A172 (cell line): ENCODE data around the gene SGF29. TPM values are rescaled to one million over a fixed set of nuclear protein-coding genes. Genes with fewer than 3 reads are reported as not detected.
"Not testable (repeated sequence)": the region's sequence is repeated elsewhere in the genome, so short reads cannot be mapped to it uniquely, and the experiment has no call there.

Source experiments
- DNase-seq: peaks from one replicate; pipeline ENCODE4 v3.0.0-alpha.2; 2015; ENCODE audit warnings: low spot score
- total RNA-seq: library from RNA; depleted of rRNA; stranded (reverse); fragments of >200 nt; shearing (Covaris generic); gene quantifications from 2 replicates; pipeline ENCODE4 v1.2.3, GENCODE V29; 2014; rRNA removed

SGF29 gene
- 24.3 and 26.7 TPM in 2 replicates for total RNA-seq

DNA sequence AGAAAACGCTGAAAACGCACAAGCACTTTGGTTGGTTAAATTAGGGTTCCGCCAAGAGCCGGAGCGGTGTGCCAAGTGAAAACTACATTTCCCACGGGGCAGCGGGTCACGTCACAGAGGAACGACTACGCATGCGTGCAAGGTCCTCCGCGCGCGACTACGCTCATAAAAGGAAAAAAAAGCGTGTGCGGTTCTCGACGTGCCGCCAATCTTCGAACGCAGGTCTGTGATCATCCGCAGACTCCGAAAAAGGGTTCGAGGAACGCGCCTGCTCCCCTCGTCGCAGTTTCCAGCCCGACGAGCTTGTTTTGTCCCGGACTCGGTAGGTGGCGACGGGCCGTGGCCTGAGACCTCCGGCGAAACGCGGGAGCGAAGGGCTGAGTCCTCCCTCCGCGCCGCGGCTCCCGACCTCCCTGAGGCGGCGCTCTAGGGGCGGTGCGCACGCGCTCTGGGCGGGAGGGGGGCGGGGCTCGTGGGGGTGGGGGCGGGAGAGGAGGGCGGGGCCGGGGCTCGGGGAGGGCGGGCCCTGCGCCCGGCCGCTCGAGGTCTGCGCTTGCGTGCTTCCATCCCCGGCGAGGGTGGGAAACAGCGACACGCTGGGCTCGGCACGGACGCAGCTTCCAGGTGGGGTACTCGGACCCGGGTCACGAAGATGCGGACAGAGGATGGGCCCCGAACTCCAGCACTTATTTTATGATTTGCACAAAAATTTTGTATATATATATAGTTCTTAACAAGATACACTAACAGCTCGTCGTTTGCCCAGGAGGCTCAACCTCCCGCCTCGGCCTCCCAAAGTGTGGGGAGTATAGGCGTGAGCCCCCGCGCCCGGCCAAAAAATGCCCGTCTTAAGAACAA, at the start of gene SGF29:
TSS of gene SGF29 (plus strand) at position 145 of the 858 bp plus-strand sequence. CDS start 27,150 bp downstream, outside the sequence.
- peak; percentile 87 for DNase-seq

DNA sequence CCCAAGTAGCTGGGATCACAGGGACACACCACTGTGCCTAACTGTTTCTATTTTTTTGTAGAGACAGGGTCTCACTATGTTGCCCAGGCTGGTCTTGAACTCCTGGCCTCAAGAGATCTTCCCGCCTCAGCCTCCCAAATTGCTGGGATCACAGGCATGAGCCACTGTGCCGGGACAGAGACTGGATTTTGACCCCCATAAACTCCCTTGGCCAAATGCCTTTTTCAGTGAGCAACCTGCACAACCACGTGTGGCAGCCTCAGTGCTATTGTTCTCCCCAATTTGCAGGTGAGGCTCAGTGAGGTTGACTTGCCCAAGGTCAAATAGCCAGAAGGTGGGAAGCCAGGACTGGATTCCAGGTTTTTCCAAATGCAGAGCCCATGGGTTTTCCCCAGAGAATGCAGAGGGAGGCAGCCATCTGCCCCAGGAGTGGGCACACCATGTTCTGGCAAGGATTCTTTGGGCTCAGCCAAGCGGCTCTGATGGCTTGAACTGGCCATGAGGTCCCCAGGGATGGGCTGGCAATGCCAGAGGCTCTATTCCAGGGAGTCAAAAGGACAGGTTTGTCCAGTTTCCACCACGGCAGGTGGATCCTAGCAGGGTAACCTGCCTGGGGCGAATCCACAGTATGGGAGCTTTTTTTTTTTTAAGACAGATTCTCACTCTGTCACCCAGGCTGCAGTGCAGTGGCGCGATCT, 48.9 kb upstream of the SGF29 start:
- DNase-seq, result no peak

DNA sequence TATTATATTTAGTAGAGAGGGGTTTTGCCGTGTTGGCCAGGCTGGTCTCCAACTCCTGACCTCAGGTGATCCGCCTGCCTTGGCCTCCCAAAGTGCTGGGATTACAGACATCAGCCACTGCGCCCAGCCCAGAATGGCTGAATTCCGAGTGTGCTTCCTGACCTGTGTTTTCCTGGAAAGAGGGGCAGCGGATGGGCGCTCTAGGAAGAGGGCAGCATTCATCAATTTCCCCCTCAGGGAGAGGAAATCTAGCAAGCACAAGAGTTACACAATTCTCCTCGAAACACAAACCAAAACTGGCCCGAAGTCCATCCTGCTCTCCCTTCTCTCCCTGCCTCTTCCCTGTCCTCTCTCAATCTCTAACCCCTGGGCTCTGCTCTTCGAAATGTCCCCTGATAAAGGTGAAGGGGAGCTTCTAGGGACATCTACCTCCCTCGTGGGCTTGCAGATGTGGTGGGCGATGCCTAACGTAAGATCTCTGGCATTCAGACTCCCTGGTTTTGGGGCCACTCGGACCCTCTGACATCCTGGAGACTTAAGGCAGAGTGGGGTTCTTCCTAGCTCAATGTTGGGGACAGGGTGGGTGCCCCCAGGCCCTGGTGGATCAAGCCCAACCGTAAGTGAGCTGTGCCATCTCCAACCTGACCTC, 48.1 kb upstream of the SGF29 start:
- DNase-seq, result no peak

DNA sequence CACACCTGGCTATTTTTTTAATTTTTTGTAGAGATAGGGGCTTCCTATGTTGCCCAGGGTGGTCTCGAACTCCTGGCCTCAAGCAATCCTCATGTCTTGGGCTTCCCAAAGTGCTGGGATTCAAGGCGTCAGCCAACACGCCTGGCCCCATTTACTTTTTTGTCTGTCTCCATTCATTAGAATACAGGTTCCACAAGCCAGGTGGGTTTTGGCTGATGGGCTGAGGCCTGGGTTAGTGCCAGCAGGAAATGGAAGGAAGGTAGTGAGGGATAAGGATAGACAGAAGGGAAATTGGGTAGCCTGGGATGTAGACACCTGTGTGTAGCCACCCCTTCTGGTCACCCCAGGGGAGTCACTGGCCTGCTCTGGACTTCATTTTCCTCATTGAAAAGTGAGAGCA, 42.7 kb upstream of the SGF29 start:
- DNase-seq, result no peak

DNA sequence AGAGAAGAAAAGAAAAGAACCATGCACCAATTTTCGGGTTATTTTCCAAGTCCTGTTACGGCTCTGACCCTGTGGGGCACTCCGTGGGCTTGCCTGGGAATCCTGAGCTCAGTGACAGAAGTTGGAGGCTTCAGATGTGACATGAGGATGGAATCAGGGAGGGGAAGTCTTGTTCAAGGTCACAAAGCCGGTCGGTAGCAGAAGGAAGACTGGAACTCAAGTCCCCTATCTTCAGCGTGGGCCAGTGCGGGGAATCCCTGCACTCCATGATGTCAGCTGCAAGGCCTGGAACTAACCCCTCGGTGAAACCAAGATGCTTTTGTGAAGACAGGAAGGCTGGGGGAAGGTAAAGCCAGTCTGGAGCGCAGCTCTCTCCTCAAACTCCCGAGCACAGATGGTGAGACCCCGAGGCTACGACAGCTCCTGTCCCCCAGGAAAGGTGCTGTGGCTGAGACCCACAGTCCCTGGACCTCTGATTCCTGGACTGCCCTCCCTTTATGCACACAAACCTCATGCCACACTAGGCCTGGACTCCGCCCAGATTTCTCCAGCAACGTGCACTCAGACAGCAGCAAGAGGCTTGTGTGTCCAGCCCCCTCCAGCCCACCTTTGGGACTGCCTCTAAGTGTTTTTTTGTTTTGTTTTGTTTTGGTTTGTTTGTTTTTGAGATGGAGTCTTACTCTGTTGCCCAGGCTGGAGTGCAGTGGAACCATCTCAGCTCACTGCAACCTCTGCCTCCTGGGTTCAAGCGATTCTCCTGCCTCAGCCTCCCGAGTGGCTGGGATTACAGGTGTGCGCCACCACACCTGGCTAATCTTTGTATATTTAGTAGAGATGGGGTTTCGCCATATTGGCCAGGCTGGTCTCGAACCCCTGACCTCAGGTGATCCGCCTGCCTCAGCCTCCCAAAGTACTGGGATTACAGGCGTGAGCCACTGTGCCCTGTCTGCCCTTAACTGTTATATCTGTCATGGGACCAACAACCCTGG, 41.6 kb upstream of the SGF29 start:
- no peak for DNase-seq

DNA sequence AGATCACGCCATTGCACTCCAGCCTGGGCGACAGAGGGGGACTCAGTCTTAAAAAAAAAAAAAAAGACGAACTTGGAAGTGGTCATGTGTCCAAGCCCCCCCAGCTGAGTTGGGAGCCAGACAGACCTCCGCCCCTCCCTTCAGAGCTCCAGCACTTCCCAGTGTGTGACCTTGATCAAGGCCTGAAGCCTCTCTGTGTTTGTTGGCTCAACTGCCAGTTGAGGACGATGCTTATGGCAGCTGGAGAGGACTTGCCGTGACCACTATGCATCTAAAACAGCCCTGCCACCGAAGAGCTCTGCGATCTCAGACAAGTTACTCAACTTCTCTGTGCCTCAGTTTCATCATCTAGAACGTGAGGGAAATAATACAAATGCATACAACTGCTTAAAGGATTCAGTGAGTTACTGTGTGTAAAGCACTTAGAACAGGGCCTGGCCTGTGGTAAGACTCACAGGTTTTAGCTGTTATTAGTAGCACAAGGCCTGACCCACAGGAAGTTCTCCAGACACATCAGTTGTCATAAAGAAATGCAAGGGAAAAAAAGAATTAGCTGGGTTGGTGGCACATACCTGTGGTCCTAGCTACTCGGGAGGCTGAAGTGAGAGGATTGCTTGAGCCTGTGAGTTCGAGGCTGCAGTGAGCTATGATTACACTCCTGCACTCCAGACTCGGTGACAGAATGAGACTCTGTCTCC, 40.1 kb upstream of the SGF29 start:
- peak; percentile 55 for DNase-seq

DNA sequence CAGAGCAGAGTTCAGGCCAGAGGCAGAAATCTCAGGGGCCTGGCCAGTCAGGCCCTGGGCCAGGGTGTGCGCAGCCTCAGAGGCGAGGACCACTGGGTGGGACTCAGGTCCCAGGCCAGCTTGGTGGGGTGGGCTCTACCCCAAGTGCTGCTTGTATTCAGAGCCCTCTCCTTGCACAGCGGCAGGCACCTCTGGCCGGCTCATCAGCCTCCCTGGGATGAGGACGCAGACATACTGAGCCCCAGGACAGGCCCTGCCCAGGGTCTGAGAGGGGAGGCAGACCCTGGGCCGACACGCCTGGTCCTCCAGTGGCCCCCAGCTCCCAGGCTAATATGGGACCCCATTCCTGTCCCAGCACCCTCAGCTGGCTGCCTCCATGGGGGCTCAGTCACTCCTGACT, 39.5 kb upstream of the SGF29 start:
- DNase-seq, result no peak

DNA sequence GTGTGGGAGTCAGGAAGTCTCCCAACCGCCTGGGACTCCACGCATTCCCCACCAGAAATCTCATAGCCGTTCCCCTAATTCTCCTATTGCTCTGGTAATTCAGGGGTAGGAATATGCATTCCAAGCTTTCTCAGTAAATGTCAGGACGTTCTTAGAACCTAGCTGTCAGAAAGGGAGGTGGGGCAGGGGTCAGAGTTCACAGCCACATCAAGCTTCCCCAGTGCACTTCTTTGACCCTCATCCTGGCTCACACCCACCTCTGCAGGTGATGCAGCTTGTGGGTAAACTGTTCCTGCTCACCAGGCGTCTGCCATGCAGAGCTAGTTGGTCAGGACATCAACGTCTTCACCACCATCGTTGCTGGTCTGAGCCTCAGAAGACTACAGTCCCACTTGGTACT, 33.0 kb upstream of the SGF29 start:
- no peak for DNase-seq

DNA sequence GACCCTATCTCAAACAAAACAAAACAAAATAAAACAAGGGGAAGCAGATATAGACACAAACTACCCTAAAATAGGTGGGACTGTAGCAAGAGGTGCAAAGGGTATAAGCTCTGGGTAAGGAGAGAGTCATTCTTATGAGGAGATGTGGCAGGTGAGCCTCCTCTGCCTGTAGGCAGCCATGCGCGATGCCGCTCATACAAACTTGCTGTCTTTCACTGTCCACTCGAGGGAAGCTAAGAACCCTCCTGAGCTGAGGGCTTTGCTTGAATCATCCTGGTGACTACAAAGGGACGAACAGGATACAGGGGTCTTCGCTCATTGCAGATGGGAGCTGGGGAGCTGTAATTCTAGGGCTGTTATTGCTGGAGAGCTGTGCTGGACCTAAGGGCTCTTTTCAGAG, 32.3 kb upstream of the SGF29 start:
- DNase-seq, result no peak

DNA sequence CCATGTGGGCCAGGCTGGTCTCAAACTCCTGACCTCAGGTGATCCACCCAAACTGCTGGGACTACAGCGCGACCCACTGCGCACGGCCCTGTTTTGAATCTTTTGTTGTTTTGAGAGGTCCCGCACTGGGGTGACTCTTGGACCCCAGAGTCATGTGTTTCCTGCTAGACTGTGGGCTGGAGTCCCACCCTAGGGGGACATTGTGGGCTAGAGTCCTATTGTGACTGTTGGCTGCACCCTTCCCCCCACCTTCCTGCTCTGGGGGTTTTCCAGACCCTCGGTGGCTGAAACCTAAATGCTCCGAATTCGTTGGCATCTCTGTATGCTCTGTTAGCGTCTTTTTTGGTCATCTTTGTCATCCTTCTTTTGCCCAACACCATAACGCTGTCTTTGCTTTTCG, 30.9 kb upstream of the SGF29 start:
- no peak for DNase-seq

DNA sequence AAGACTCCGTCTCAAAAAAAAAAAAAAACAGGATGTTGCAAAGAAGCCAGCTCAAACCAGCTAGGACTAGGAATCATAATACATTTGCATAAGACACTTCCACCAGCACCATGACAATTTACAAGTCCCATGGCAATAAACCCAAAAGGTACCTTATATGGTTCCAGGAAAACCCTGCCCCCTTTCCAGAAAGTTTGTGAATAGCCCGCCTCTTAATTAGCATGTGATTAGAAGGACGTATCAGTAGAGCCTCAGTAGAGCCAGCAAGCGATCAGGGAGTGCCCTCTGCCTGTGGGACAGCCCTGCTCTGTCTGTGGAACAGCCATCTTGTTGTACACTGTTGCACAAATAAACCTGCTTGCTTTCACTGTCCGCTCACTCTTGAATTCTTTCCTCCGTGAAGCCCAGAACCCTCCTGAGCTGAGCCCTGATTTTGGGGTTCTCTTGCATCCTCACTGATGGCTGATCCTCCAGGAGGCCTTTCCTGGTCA, 29.0 kb upstream of the SGF29 start:
- DNase-seq, result no peak

DNA sequence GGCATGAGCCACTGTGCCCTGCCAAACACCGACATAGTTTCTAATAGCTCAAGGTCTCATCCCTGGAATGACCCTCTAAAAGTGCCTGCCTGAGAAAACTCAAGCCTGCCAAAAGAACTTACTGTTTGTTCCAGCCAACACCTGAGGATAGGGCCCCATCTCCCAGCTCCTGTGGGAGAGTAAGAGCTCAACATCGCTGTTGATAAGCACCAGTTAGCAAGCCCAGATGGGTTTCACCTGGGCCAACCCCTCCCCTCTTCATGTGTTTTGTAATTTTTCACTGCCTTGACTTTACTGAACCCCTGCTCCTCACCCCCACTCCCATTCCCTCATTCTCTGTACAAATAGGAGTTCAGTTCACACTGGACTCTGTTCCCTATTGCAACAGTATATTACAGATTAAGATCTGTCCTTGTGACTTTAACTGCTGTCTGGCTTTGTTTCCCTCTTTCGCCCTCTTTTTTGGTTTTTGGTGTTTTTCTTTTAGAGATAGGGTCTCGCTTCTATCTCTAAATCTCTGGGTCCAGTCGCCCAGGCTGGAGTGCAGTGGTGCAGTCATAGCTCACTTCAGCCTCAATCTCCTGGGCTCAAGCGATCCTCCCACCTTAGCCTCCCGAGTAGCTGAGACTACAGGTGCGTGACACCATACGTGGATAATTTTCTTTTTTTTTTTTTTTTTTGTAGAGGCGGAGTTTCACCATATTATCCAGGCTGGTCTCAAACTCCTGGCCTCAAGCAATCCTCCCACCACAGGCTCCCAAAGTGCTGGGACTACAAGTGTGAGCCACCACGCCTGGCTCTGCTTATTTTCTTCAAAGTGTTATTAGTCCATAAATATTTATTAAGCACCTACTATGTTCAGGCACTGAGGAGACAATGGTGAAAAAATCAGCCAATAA, 27.3 kb upstream of the SGF29 start:
- DNase-seq, result no peak

DNA sequence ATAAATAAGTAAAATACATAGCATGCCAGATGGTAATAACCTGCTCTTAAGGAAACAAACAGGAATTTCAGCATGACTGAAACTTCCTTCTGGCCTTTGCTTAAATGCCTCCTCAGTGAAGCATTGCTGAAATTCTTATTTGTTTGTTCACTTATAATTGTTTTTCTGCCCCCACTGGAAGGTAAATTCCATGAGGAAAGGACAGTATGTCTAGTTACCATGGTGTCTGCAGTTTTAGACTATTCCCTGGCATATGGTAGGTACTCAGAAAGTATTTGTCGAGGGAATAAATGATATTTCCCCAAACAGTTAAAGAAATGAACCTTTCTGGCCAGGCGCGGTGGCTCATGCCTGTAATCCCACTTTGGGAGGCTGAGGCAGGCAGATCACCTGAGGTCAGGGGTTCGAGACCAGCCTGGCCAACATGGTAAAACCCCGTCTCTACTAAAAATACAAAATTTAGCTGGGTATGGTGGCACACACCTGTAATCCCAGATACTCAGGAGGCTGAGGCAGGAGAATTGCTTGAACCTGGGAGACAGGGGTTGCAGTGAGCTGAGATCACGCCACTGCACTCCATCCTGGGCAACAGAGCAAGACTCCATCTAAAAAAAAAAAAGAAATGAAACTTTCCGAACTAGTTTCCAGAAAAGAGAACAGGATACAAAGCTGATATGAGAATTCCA, 26.5 kb upstream of the SGF29 start:
- DNase-seq, result not testable (repeated sequence)

DNA sequence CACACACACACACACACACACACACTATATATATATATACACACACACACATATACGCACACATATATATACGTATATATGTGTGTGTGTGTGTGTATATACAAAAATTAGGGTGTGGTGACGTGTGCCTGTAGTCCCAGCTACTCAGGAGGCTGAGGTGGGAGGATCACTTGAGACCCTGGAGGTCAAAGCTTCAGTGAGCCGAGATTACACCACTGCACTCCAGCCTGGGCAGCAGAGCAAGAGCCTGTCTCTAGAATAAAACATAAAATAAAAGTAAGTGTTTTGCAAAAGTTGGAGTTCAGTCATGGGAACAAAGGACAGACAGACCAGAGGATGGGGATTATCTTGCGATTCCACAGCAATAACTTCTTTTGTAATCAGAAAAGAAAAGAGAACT, 25.7 kb upstream of the SGF29 start:
- no peak for DNase-seq

DNA sequence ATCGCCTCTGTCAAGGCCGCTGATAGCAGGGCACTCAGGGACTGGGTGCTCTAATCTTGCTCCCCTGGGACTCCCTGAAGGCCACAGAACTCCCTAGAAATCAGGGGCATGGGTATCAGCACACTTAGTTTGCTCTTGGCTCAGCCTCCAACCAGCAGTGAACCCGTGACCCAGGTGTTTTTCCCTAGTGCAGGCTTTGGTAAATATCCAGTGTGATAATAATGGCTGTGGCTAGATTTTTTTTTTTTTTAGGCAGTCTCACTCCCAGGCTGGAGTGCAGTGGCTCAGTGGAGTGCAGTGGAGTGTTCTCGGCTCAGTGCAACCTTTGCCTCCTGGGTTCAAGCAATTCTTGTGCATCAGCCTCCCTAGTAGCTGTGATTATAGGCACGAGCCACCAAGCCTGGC, 25.3 kb upstream of the SGF29 start:
- DNase-seq, result no peak

DNA sequence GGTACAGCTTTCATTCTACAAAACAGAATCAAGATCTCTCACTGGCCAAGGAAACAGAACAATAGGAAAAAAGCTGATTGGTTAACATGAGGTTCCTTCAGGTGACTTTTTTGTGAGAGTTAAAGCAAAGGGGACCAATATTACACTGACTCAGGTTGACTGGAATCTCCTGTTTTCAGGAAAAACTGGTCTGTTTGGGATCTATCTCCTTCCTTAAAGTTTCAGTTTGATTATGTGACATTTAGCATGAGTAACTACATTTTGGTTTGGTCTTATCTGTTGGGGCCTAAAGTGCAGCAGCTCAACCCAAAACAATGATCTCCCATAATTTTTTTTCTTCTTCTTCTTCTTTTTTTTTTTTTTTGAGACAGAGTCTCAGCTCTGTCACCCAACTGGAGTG, 24.6 kb upstream of the SGF29 start:
- no peak for DNase-seq

DNA sequence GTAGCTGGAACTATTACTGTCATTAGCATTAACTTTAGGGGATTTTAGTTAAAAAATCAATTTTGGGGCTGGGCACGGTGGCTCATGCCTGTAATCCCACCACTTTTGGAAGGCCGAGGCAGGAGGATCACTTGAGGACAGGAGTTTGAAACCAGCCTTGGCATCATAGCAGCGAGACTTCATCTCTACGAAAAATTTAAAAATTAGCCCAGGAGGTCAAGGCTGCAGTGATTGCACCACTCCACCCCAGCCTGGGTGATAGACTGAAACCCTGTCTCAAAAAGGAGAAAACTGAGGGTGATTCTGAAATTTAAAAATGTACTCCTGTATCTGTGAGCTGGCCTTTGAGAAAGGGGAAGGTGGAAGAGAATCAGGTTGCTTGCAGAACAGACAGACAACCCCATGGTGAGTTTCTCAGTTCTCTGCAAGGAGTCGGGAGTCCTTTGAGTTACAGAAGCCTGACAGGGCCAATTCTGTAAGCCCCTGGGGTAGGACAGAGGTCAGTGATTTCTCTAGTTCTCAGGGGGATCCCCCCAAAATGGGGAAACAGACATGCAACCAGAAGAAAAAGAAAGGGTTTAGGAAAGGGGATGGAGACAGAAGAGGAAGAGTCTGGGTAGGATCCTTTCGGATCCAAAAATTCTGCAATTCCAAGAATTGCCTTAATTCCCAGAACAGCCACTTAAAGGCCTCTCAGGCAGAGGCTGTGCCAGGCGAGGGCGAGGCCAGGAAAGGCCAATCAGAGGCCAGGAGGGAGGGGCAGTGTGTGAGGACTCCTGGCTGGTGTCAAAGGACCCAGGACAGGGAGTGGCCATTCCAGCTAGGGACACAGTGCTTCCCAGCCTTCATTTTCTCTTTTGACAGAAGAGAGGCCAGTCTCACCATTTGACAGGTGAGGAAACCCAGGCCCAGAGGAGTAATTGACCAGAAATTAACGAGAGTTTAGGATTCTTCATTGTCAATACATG, 21.7 kb upstream of the SGF29 start:
- peak; percentile 55 for DNase-seq
